ENCODE data around the gene ADGRA1.

Gene ADGRA1

DNA sequence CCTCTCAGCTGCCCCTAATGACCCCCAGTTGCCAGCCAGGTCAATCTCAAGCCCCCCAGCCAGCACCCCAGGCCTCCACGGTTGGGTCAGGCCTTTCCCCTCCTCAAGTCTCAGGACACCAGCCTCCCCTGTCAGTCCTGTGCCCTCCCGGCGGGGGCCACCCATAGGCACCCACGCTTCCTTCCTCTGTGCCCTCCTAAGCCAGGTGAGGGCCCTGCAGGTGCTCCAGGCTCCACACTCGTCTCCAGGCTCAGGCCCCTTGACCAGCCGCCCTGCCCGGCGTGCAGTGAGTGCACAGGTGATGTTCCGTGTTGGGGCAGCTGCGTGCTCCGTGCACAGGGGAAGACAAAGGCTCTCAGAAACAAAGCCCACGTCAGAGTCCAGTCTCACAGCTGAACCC is 26.8 kb upstream of the ADGRA1 start:
- no peak overlapping the region for H3K4me2 ChIP-seq (ENCODE audit: low read depth, low read length)
- no peaks in the 10 kb centered on the region for H3K9me3 ChIP-seq (replicated peaks; ENCODE audit: insufficient read depth, low read length)
- H3K4me1 ChIP-seq (ENCODE audit: low read length): no peaks in the 10 kb centered on the region
- no peaks in the 10 kb centered on the region for H3K79me2 ChIP-seq (ENCODE audit: low read length)
- no peak overlapping the region for H3K27ac ChIP-seq (ENCODE audit: low read length)
- peaks cover 55% of the 10 kb centered on the region for H3K27me3 ChIP-seq (replicated peaks; ENCODE audit: insufficient read depth, low read length)
- H3K4me3 ChIP-seq (ENCODE audit: low read length): no peak overlapping the region
- TF ChIP-seq EZH2phosphoT487 (IDR thresholded peaks at IDR 0.05; ENCODE audit: low read length) (no peak), EZH2 (optimal IDR thresholded peaks at IDR 0.05; ENCODE audit: low read depth, low read length) (no peak), CTCF (IDR thresholded peaks at IDR 0.05; ENCODE audit: low read length) (no peak)
- H2AFZ ChIP-seq (ENCODE audit: low read length): no peak overlapping the region
- H3K36me3 ChIP-seq (replicated peaks; ENCODE audit: insufficient read depth, low read length): no peaks in the 10 kb centered on the region
- H4K20me1 ChIP-seq (ENCODE audit: insufficient read depth, low read length): no peaks in the 10 kb centered on the region
- no peaks in the 10 kb centered on the region for H3K9me2 ChIP-seq (replicated peaks; ENCODE audit: insufficient read depth, low read length)
- H3K9ac ChIP-seq (ENCODE audit: low read length): no peak overlapping the region
- no peak for DNase-seq
- H3F3A ChIP-seq (ENCODE audit: insufficient read depth, low read length): no peaks in the 10 kb centered on the region

GRCh38 chr10:133061296-133062038 is 26.3 kb upstream of the ADGRA1 start:
- Histone ChIP-seq H3K9me3 (replicated peaks; ENCODE audit: insufficient read depth, low read length) (no peaks in the 10 kb centered on the region), H3K36me3 (replicated peaks; ENCODE audit: insufficient read depth, low read length) (no peaks in the 10 kb centered on the region), H3K27ac (ENCODE audit: low read length) (no peak overlapping the region), H3K4me2 (ENCODE audit: low read depth, low read length) (no peak overlapping the region), H2AFZ (ENCODE audit: low read length) (no peak overlapping the region), H3F3A (ENCODE audit: insufficient read depth, low read length) (no peaks in the 10 kb centered on the region), H3K4me1 (ENCODE audit: low read length) (no peaks in the 10 kb centered on the region), H3K79me2 (ENCODE audit: low read length) (no peaks in the 10 kb centered on the region), H4K20me1 (ENCODE audit: insufficient read depth, low read length) (no peaks in the 10 kb centered on the region), H3K9ac (ENCODE audit: low read length) (no peak overlapping the region), H3K4me3 (ENCODE audit: low read length) (no peak overlapping the region), H3K27me3 (replicated peaks; ENCODE audit: insufficient read depth, low read length) (peaks cover 55% of the 10 kb centered on the region), H3K9me2 (replicated peaks; ENCODE audit: insufficient read depth, low read length) (no peaks in the 10 kb centered on the region)
- no peak for DNase-seq
- TF ChIP-seq EZH2phosphoT487 (IDR thresholded peaks at IDR 0.05; ENCODE audit: low read length) (no peak), CTCF (IDR thresholded peaks at IDR 0.05; ENCODE audit: low read length) (no peak)

DNA sequence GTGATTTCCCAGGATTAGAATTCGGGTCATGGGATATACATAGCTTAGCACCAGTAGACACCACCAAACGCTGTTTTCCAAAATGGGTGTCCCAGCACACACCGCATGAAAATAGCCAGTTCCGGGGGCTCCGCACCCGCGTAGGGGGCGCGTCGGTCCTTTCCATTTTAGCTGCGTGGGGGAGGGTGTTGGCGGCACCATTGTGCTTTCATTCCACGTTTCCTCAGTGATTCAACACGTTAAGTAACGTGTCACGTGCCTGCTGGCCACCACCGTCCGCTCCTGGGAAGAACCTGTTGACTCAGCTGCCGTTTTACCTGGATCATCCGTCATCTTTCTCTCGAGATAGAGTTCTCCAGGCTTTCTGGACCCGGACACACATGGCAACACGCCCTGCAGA is 25.6 kb upstream of the ADGRA1 start:
- no peak overlapping the region for H3K4me2 ChIP-seq (ENCODE audit: low read depth, low read length)

More for the DNA sequence above, 25.6 kb upstream of the ADGRA1 start:
- H3F3A ChIP-seq (ENCODE audit: insufficient read depth, low read length): no peaks in the 10 kb centered on the region
- no peak for DNase-seq
- H3K36me3 ChIP-seq (replicated peaks; ENCODE audit: insufficient read depth, low read length): no peaks in the 10 kb centered on the region
- H3K4me1 ChIP-seq (ENCODE audit: low read length): no peaks in the 10 kb centered on the region
- peaks cover 49% of the 10 kb centered on the region for H3K27me3 ChIP-seq (replicated peaks; ENCODE audit: insufficient read depth, low read length)
- no peaks in the 10 kb centered on the region for H3K9me3 ChIP-seq (replicated peaks; ENCODE audit: insufficient read depth, low read length)
- H3K4me3 ChIP-seq (ENCODE audit: low read length): no peak overlapping the region
- no peaks in the 10 kb centered on the region for H3K79me2 ChIP-seq (ENCODE audit: low read length)
- no peak overlapping the region for H2AFZ ChIP-seq (ENCODE audit: low read length)
- H3K9ac ChIP-seq (ENCODE audit: low read length): no peak overlapping the region
- no peak overlapping the region for H3K27ac ChIP-seq (ENCODE audit: low read length)
- TF ChIP-seq EZH2 (optimal IDR thresholded peaks at IDR 0.05; ENCODE audit: low read depth, low read length): no peak
- no peak for TF ChIP-seq CTCF (IDR thresholded peaks at IDR 0.05; ENCODE audit: low read length)
- no peak for TF ChIP-seq EZH2phosphoT487 (IDR thresholded peaks at IDR 0.05; ENCODE audit: low read length)
- H4K20me1 ChIP-seq (ENCODE audit: insufficient read depth, low read length): no peaks in the 10 kb centered on the region
- no peaks in the 10 kb centered on the region for H3K9me2 ChIP-seq (replicated peaks; ENCODE audit: insufficient read depth, low read length)

Data from MM.1S (cell line).